Ecto neural progenitor cell (in vitro differentiated cells): ENCODE data around the gene NMS.

Experiments
- DNase-seq: peaks from one replicate; pipeline ENCODE4 v3.0.0-alpha.2; 2018; ENCODE audit warnings: low spot score

The NMS gene

DNA sequence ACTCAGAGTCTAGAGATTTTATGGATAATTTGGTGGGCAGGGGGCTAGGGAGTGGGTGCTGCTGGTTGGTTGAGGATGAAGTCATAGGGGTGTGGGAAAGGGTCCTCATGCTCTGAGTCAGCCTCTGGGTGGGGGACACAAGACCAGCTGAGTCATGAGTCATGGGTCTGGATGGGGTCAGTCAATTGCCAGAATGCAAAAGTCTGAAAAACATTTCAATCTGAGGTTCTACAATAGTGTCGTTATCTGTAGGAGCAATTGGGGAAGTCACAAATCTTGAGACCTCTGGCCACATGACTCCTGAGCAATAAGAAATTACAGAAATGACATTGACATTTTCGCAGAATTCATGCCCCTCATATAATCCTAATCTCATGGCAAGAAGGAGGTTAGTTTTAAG is 15.1 kb downstream of the NMS start:
- DNase-seq, result no peak

DNA sequence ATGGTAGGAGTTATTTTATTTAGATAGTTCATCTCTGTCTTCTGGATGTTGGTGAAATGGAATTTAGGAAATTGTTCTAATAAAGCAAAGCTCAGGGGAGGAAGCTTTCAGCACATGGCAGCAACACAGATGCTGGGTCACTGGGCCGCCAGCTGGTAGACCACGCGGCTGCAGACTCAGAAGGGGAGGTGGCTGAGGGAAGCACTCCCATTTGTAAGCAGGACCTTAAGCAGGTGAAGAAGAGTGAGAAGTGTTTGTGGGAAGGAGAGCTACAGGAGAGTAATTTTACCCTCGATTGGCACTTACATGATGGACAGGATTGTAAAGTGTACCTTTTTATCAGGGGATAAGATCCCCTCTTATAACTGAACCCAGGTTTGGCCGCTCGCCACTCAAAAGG is 24.4 kb downstream of the NMS start:
- DNase-seq, result no peak

DNA sequence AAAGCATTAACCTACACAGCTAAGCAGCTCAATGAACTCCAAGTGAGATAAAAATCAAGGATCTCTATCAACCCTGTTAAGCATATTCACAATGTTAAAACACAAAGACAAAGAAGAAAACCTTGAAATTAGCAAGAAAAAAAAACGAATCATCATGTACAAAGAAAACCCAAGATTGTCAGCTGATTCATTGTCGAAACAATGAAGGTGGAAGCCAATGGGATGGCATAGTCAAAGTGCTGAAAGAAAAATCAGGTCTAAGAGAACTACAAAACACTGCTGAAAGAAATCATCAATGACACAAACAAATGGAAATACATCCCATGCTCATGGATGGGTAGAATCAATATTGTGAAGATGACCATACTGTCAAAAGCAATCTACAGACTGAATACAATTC is 32.5 kb downstream of the NMS start:
- no peak for DNase-seq

DNA sequence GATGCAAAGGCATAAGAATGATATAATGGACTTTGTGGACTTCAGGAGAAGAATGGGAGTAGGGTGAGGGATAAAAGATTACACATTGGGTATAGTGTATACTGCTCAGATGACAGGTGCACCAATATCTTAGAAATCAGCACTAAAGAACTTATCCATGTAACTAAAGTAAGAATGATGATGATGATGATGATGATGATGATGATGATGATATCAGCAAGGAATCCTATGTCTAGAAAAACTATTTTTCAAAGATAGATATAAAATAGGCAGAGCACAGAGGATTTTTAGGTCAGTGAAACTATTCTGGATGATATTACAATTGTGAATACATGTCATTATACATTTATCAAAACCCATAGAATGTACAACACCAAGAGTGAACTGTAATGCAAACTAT is 34.3 kb downstream of the NMS start:
- no peak for DNase-seq

DNA sequence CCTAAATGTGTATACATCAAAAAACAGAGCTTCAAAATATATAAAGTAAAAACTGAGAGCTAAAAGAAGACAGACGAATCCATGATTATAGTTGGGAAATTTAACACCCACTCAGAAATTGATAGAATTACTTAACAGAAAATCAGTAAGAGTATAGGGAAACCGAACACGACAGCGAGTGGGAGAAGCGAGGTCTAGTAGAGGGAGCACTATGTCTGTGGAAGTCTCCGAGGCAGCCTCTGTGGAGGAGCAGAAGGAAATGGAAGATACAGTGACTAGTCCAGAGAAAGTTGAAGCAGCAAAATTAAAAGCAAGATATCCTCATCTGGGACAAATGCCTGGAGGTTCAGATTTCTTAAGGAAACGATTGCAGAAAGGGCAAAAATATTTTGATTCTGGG is 38.8 kb downstream of the NMS start:
- DNase-seq, result no peak

DNA sequence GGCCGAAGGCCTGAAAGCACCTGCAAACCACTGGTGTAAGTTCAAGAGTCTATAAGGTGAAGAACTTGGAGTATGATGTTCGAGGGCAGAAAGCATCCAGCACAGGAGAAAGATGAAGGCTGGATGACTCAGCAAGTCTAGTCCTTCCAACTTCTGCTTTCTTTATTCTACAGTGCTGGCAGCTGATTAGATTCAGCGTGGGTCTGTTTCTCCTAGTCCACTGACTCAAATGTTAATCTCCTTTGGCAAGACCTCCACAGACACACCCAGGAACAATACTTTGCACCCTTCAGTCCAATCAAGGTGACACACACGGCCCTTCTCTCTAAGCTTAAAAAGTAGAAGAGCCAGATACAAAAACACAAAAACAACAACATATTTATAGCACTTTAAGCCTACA is 43.4 kb downstream of the NMS start:
- no peak for DNase-seq

DNA sequence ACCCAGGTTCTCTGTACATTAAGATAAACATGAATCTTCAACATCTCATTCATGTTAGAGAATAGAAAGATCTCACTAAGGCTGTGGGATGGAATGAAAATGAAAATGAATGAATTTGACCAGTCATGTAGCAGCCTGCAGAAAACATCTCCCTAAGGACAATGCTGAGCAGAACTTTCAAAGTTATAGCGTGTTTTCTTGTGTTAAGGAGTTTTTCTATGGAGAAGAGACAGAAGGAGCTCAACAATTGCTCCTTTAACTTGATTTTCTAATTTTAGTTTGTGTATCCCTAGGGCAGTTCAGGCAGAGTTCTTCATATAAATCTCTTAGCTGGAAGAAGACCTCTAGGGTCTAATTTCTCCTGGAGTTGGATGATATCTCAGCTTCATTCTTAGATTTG is 47.3 kb downstream of the NMS start:
- DNase-seq, result no peak

DNA sequence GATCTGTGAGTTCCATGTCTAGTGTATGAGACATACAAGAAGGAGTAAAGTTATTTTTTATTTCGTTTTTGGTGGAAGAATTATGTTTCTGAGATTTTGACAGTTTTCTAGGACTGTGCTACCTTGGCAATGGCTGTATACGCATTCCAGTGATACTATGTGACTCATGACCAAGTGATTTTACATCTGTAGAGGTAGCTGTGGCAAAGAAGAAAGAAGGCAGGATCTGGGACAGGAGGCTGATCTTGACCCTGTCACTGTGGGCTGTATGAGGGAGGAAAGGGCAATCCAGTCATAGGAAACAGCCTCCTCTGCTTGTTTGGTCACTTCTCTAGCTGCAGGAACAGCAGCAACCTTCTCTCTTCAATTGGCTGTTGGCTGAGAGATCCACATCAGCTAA is 48.5 kb downstream of the NMS start:
- no peak for DNase-seq

DNA sequence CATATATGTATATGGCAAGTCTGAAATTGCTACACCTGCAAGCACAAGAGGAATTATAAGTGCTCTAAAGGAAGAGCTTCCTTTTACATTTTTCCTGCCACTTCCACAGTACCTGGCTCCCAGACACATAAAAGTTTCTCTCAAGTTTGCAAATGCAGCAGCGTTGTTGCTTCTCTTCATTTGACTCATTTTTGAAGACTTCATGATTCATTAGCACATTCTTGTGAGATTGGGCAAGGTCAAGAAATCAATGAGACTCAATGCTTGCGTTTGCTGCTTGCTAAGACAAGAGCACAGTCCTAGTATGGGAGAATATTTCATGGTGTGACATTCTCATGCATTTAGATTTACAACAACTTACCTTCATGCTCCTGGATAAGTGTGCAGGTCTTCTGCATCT is 49.9 kb downstream of the NMS start:
- DNase-seq, result no peak

DNA sequence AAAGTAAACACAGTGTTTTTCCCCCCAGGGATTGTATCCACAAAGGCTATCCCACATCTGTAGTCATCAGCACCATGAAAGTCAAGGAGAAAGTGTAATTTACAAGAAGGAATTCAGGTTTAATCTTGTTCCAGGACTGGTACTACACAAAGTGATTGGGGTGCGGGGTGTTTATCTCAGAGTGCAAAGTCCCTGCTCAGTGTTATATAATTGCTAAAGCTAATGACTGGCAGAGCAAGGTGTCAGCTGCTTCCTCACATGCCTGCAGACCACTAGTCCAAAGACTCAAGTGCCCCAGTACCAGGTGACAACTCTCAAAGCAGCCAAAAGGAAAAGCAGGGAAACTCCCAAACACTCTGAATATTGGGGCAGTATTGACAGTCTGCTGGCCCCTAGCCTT is 52.1 kb downstream of the NMS start:
- no peak for DNase-seq

DNA sequence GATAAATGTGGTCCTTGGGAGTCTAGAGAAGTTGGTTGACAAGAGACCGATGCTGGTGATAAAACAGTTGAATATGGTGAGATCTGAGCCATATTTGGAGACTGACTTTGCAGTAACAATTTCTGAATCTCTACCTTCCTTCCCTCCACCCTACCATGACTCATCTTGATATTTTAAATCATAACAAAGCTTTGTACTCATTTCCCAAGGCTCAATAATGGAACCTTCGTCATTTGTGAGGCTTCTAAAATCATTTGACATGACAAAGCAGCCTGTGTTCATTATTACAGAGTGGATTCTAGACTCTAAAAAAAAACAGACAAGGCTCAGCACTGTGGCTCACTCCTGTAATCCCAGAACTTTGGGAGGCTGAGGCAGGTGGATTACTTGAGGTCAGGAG is 54.0 kb downstream of the NMS start:
- no peak for DNase-seq

DNA sequence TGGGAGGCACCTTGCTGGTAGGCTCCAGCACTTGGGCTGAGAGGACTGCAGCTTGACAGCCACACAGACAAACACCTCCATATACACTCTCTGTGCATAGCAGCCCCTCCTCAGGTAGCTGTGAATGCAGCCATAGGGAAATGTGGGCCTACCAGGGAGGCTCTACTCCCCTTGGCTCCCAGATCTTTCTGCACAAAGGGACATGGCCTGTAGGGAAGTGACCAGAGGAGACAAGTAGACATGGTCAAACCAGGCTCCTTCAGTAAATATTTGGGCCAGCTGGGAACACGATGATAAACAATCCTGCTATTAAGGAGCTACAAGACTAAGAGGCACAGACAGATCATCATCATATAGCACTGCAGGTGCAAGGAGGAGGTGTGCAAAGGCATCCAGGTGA is 56.6 kb downstream of the NMS start:
- no peak for DNase-seq

DNA sequence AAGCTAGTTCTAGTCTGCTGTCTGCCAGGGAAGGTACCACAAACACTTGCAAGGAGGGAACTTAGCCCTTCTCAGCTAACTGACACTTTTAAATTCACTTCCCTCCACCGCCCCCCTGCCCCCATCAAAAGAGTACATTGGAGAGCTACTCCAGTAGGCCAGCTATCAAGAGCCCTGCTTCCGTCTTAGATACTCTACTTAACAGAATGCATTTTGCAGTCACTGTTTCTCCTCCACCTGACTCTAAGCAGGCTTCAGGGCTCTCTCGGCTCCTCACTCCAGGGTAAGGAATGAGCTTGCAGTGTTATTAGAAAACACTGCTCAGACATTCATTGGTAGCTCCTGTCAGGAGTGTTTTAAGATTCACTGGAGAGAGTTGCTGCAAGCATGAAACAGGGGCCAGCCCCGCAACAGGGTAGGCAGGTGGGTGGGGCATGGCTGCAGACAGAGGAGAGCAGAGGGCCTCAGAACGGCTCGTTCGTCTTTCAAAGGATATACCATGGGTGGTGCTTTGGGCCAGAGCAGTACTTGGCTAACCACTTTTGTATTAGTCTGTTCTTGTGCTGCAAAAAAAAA is 57.2 kb downstream of the NMS start:
- DNase-seq, result no peak

DNA sequence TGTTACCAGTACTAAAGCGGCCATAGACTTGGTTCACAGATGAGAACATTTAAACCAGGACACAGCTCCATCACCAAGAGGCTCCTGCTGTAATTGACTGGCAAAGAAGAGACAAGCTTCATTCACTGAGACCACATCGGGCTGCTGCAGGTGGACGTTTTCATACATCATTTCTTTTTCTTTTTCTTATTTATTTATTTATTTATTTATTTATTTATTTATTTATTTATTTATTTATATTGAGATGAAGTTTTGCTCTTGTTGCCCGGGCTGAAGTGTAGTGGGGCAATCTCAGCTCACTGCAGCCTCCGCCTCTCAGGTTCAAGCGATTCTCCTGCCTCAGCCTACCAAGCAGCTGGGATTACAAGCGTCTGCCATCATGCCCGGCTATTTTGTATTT is 58.9 kb downstream of the NMS start:
- no peak for DNase-seq

DNA sequence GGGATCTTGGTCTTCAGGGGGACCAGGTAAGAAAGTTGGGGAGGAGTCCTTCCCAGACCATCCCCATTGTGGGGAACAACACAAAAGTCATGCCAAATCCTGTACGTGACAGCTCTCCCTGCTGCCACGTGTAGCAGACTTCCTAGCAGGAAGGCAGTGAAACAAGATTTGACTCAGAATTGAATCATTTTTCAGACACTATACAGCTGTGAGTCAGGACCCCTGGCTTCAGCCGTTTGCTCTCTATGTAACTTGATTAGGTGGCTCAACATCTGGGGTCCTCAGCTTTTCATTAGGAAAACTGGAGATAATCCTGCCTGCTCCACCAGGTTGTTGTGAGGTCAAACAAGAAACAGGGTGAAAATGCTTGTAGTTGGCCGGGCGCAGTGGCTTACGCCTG is 59.6 kb downstream of the NMS start:
- DNase-seq, result no peak
